ENCODE data around the gene CDKAL1. TPM values are rescaled to one million over a fixed set of nuclear protein-coding genes. Genes with fewer than 3 reads are reported as not detected.
A peak's percentile ranks its signal among the peaks of the same experiment; 100 is the strongest.

CDKAL1 gene
- total and polyA plus RNA-seq, 2 donors from 2014 or later, result 4.6 to 20.2 TPM

GRCh38 chr6:20952699-20953474 is 418.6 kb downstream of the CDKAL1 start:
- Histone ChIP-seq H3K9ac (ENCODE audit: low read length in 3 of 3) (no peak overlapping the region), H3K27ac (ENCODE audit: low read depth in 2 of 2, low read length in 2 of 2) (no peak overlapping the region), H3K36me3 (ENCODE audit: control insufficient read depth in 2 of 3, insufficient read depth in 3 of 3, low read length in 3 of 3) (no peaks in the 10 kb centered on the region), H3K27me3 (ENCODE audit: control insufficient read depth, insufficient read depth, low read length) (no peaks in the 10 kb centered on the region), H3K4me1 (ENCODE audit: control insufficient read depth in 2 of 3, insufficient read depth in 2 of 3, low read depth in 1 of 3, low read length in 3 of 3) (no peaks in the 10 kb centered on the region), H3K9me3 (ENCODE audit: control insufficient read depth in 2 of 3, insufficient read depth in 1 of 3, low read length in 3 of 3) (no peaks in the 10 kb centered on the region), H3K4me3 (ENCODE audit: low read length in 3 of 3) (no peak overlapping the region)
- intact Hi-C loops (cut with DNase I), result no loop called here
- no peak for TF ChIP-seq CTCF (IDR thresholded peaks at IDR 0.05; ENCODE audit: borderline replicate concordance, extremely low read depth, insufficient read depth)
- no peak for FAIRE-seq
- DNase-seq, result peak in 2 of 5 donors; percentile 39 to 49

DNA sequence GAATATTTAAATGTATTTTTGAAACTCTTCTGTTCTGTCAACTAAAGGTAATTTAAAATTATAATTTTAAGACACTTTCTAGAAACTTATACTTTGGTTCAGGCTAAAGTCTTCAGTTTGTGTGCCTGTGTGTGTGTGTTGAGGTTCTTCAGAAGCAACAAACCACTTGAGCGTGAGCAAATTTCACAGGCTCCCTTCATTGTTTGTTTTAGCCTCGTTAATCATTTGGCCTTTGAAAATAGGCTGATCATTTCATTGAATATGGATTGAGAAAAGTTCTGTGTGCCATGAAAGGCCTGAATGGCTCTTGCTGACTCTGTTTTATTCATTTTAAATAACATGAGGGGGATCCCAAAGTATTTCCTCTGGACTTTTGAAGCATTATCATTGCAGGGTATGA is 420.1 kb downstream of the CDKAL1 start:
- Histone ChIP-seq H3K27me3 (ENCODE audit: control insufficient read depth, insufficient read depth, low read length) (no peaks in the 10 kb centered on the region), H3K4me1 (ENCODE audit: control insufficient read depth in 2 of 3, insufficient read depth in 2 of 3, low read depth in 1 of 3, low read length in 3 of 3) (no peaks in the 10 kb centered on the region), H3K36me3 (ENCODE audit: control insufficient read depth in 2 of 3, insufficient read depth in 3 of 3, low read length in 3 of 3) (peaks cover 0 to 3% (median 0%) of the 10 kb centered on the region in 3 donors), H3K4me3 (ENCODE audit: low read length in 3 of 3) (no peak overlapping the region), H3K9ac (ENCODE audit: low read length in 3 of 3) (no peak overlapping the region), H3K27ac (ENCODE audit: low read depth in 2 of 2, low read length in 2 of 2) (no peak overlapping the region), H3K9me3 (ENCODE audit: control insufficient read depth in 2 of 3, insufficient read depth in 1 of 3, low read length in 3 of 3) (no peaks in the 10 kb centered on the region)
- intact Hi-C loops (cut with DNase I), result no loop called here
- FAIRE-seq (no peak), DNase-seq (no peak)
- no peak for TF ChIP-seq CTCF (IDR thresholded peaks at IDR 0.05; ENCODE audit: borderline replicate concordance, extremely low read depth, insufficient read depth)

DNA sequence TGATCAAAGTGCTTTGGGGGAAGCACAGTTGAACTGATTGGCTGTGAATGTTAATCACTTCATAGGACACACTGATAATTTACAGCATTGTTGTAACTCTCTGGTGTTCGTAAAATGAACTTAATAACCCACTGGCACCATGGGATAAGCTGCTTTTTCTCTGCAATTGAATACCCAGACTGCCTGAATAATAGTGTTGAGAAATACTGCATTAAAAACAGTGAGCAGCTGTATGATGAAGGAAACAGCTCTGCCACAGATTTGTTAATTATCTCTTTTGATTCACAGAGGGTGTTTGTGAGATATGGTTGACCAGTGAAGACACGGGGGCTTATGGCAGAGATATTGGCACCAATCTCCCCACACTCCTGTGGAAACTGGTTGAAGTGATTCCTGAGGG is 420.9 kb downstream of the CDKAL1 start:
- no peak for TF ChIP-seq CTCF (IDR thresholded peaks at IDR 0.05; ENCODE audit: borderline replicate concordance, extremely low read depth, insufficient read depth)
- FAIRE-seq, result no peak
- DNase-seq, result no peak

More for the DNA sequence above, 420.9 kb downstream of the CDKAL1 start:
- Histone ChIP-seq H3K27ac (ENCODE audit: low read depth in 2 of 2, low read length in 2 of 2) (no peak overlapping the region), H3K9ac (ENCODE audit: low read length in 3 of 3) (no peak overlapping the region), H3K4me1 (ENCODE audit: control insufficient read depth in 2 of 3, insufficient read depth in 2 of 3, low read depth in 1 of 3, low read length in 3 of 3) (no peaks in the 10 kb centered on the region), H3K36me3 (ENCODE audit: control insufficient read depth in 2 of 3, insufficient read depth in 3 of 3, low read length in 3 of 3) (peaks cover 0 to 3% (median 0%) of the 10 kb centered on the region in 3 donors), H3K4me3 (ENCODE audit: low read length in 3 of 3) (no peak overlapping the region), H3K9me3 (ENCODE audit: control insufficient read depth in 2 of 3, insufficient read depth in 1 of 3, low read length in 3 of 3) (no peaks in the 10 kb centered on the region), H3K27me3 (ENCODE audit: control insufficient read depth, insufficient read depth, low read length) (no peaks in the 10 kb centered on the region)
- intact Hi-C loops (cut with DNase I), result no loop called here

Measured in kidney (tissue), 14 donors.